PC-3 (cell line): Measurements from ENCODE around the gene HDAC4. TPM values are rescaled to one million over a fixed set of nuclear protein-coding genes. Genes with fewer than 3 reads are reported as not detected.

Experiments used
- ATAC-seq: fragments of 200-7000 bp; cut with Tn5 transposase; 2 replicates; pipeline ENCODE4 v1.9.1; 2020; ENCODE audit warnings: mild to moderate bottlenecking, moderate library complexity
- BruUV-seq: library from RNA; stranded (reverse); fragments of 400-500 nt; replicated peaks from 2 replicates; lab custom pipeline; 2021; lab: Mats Ljungman, UMichigan
- CTCF ChIA-PET: fragments of 300-600 bp; sonication (Branson Sonifier 250); formaldehyde crosslinking; loops from one replicate; lab custom pipeline; 2022; ENCODE audit warnings: antibody characterized with exemption; lab: Charles Lee
- POLR2A ChIA-PET: fragments of 300-600 bp; sonication (Branson Sonifier 250); formaldehyde crosslinking; loops from one replicate; lab custom pipeline; 2022; ENCODE audit warnings: antibody characterized with exemption; ENCODE audit not compliant: unreplicated experiment; lab: Charles Lee
- DNase-seq: peaks from one replicate; pipeline ENCODE4 v3.0.0-alpha.2; 2015
- H2AFZ ChIP-seq: fragments of 300-600 bp; sonication (generic); 2 replicates; pipeline ENCODE4 v1.6.0; 2016; ENCODE audit warnings: antibody characterized with exemption, low read length
- H3F3A ChIP-seq: fragments of 300-600 bp; sonication (generic); one replicate; pipeline ENCODE4 v1.6.0; 2017; ENCODE audit warnings: antibody characterized with exemption, low read length, control low read depth, mild to moderate bottlenecking; ENCODE audit not compliant: unreplicated experiment
- H3K27ac ChIP-seq: fragments of 300-600 bp; sonication (generic); 2 replicates; pipeline ENCODE4 v1.5.1; 2016; ENCODE audit warnings: mild to moderate bottlenecking, low read length
- H3K27me3 ChIP-seq: fragments of 300-600 bp; sonication (generic); 2 replicates; pipeline ENCODE4 v1.6.1; 2016; ENCODE audit warnings: low read length, mixed read lengths
- H3K36me3 ChIP-seq: fragments of 300-600 bp; sonication (generic); 2 replicates; pipeline ENCODE4 v1.6.1; 2016; ENCODE audit warnings: low read depth, mixed run types, low read length, mixed read lengths
- H3K4me1 ChIP-seq: fragments of 300-600 bp; sonication (generic); 2 replicates; pipeline ENCODE4 v1.5.1; 2016; ENCODE audit warnings: low read length; ENCODE audit not compliant: insufficient read depth
- H3K4me2 ChIP-seq: fragments of 300-600 bp; sonication (generic); 2 replicates; pipeline ENCODE4 v1.6.0; 2016; ENCODE audit warnings: low read length
- H3K4me3 ChIP-seq: fragments of 300-600 bp; sonication (generic); 2 replicates; pipeline ENCODE4 v1.5.1; 2016; ENCODE audit warnings: mild to moderate bottlenecking, low read length, mixed read lengths
- H3K79me2 ChIP-seq: fragments of 300-600 bp; sonication (generic); 2 replicates; pipeline ENCODE4 v1.6.1; 2017; ENCODE audit warnings: low read length, mixed read lengths
- H3K9ac ChIP-seq: fragments of 300-600 bp; sonication (generic); 2 replicates; pipeline ENCODE4 v1.6.0; 2016; ENCODE audit warnings: mild to moderate bottlenecking, low read length
- H3K9me2 ChIP-seq: fragments of 300-600 bp; sonication (generic); replicated peaks from 2 replicates; pipeline ENCODE4 v1.6.1; 2016; ENCODE audit warnings: mixed run types, low read length, mixed read lengths
- H3K9me3 ChIP-seq: fragments of 300-600 bp; sonication (generic); 2 replicates; pipeline ENCODE4 v1.6.1; 2016; ENCODE audit warnings: low read length, mixed read lengths
- H4K20me1 ChIP-seq: fragments of 300-600 bp; sonication (generic); 2 replicates; pipeline ENCODE4 v1.6.1; 2016; ENCODE audit warnings: low read length, mixed read lengths
- EZH2 ChIP-seq: fragments of 300-600 bp; sonication (generic); IDR thresholded peaks from one replicate; pipeline ENCODE4 v1.6.1; 2017; ENCODE audit warnings: antibody characterized with exemption, mild to moderate bottlenecking, low read length; ENCODE audit not compliant: unreplicated experiment
- EZH2phosphoT487 ChIP-seq: fragments of 300-600 bp; sonication (generic); IDR thresholded peaks from 2 replicates; pipeline ENCODE4 v1.6.1; 2018; ENCODE audit warnings: mild to moderate bottlenecking, antibody characterized with exemption, low read length, borderline replicate concordance
- intact Hi-C: fragments of 100-400 bp; cut with micrococcal nuclease; formaldehyde crosslinking; loops from 2 replicates; pipeline ENCODE4 v1.9.0; 2023
- total RNA-seq: library from RNA; depleted of rRNA; stranded (reverse); fragments of >200 nt; gene quantifications from 2 replicates; pipeline ENCODE4 v1.2.3, GENCODE V29; 2014
- TF ChIP-seq, protein P1 (sequence below): fragments of 300-600 bp; sonication (generic); conservative IDR thresholded peaks from 2 replicates; pipeline ENCODE4 v1.5.1; 2017; ENCODE audit warnings: antibody characterized with exemption, low read depth, mild to moderate bottlenecking, low read length

HDAC4 gene
- total RNA-seq, 1 experiment from 2014 or later: 8.5 TPM

DNA sequence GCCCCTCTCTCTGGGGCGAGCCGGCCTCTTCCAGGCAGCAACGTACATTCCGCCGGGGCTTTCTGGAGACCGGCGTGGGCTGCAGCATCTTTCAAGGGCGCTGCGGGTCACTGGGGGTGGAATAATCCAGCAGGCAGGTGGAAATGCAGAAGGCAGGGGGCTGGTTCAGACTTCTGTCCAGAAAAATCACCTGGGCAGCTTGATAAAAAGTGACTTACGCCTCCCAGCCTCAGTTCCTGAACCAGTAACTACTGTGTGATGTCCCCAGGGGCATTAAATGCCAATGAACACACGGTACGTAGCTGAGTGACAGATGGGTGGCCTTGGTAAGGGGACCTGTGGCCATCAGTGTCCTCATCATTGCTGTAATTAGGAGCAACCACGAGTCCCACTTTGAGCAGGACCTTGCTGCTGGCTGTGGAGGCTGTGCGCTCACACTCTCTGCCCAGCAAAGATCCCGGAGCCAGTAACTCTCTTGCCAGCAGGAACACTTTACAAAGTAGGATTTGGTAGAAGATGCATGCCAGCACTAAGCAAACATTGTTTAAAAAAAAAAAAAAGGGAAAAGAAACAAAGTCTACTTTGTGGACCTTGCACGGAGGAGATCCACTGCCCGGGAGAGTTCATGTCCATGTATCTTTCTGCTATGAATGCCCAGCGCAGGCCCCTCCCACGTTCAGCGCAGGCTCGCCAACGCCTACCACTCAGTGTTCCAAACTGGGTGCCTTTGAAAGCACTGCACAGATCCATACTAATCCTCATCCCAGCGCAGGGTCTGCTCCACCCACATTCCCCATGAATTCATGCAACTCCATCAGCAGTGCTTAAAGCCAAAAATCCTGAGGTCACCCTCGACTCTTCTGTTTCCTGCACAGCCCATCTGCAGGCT lies 177.3 kb downstream of the HDAC4 start:
- no peak overlapping the region for H3K9ac ChIP-seq
- no peak overlapping the region for H3K27ac ChIP-seq
- H3K79me2 ChIP-seq: no peaks in the 10 kb centered on the region
- H3K9me3 ChIP-seq: no peaks in the 10 kb centered on the region
- intact Hi-C loops: no loop called here
- TF ChIP-seq, protein P1, sequence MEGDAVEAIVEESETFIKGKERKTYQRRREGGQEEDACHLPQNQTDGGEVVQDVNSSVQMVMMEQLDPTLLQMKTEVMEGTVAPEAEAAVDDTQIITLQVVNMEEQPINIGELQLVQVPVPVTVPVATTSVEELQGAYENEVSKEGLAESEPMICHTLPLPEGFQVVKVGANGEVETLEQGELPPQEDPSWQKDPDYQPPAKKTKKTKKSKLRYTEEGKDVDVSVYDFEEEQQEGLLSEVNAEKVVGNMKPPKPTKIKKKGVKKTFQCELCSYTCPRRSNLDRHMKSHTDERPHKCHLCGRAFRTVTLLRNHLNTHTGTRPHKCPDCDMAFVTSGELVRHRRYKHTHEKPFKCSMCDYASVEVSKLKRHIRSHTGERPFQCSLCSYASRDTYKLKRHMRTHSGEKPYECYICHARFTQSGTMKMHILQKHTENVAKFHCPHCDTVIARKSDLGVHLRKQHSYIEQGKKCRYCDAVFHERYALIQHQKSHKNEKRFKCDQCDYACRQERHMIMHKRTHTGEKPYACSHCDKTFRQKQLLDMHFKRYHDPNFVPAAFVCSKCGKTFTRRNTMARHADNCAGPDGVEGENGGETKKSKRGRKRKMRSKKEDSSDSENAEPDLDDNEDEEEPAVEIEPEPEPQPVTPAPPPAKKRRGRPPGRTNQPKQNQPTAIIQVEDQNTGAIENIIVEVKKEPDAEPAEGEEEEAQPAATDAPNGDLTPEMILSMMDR: no peak
- no peak for TF ChIP-seq EZH2phosphoT487
- no peak for TF ChIP-seq EZH2
- H3F3A ChIP-seq: no peaks in the 10 kb centered on the region
- H3K36me3 ChIP-seq: no peaks in the 10 kb centered on the region
- DNase-seq (no peak), ATAC-seq (no peak)
- no peaks in the 10 kb centered on the region for H4K20me1 ChIP-seq
- no peak overlapping the region for H2AFZ ChIP-seq
- H3K27me3 ChIP-seq: no peaks in the 10 kb centered on the region
- no peaks in the 10 kb centered on the region for H3K9me2 ChIP-seq
- no peaks in the 10 kb centered on the region for H3K4me1 ChIP-seq
- no peak overlapping the region for H3K4me2 ChIP-seq
- CTCF ChIA-PET: no interaction called here
- no TSS peak for BruUV-seq
- POLR2A ChIA-PET: no interaction called here
- no peak overlapping the region for H3K4me3 ChIP-seq

DNA sequence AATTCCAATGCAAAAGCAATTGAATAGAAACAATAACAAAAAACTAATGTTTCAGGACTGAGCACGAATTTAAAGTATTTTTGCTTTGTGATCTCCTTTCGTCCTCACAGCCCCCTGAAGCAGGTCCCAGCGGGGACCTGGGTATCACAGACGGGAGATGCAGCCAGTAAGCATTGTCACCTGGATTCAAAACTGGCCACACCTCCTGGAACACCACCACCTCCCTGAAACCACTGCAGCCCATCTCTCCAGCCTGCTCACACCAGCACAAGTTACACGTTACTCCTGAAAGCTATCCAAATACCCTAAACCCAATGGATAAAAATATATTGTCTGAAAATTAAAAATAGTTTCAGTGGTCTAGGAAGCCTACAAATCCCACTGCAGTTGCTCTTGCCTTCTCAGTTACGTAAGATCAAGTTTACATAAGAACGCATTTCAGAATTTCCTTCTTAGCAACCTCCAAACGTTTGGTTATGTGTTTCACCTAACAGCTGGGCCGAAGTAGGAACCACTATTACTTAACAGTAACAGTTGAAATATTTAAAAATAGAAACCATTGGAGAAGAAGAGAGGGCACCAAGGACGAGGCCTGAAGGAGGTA lies 178.0 kb downstream of the HDAC4 start:
- Histone ChIP-seq H4K20me1 (no peaks in the 10 kb centered on the region), H3K9me2 (no peaks in the 10 kb centered on the region), H3K9me3 (no peaks in the 10 kb centered on the region), H2AFZ (no peak overlapping the region), H3K4me2 (no peak overlapping the region), H3K4me1 (no peaks in the 10 kb centered on the region), H3K9ac (no peak overlapping the region), H3K79me2 (no peaks in the 10 kb centered on the region), H3K36me3 (no peaks in the 10 kb centered on the region), H3F3A (no peaks in the 10 kb centered on the region), H3K4me3 (no peak overlapping the region), H3K27me3 (no peaks in the 10 kb centered on the region), H3K27ac (no peak overlapping the region)
- ChIA-PET CTCF (no interaction called here), POLR2A (no interaction called here)
- ATAC-seq (no peak), DNase-seq (no peak)
- TF ChIP-seq, protein P1: no peak
- TF ChIP-seq EZH2 (no peak), EZH2phosphoT487 (no peak)
- BruUV-seq: no TSS peak
- intact Hi-C loops: no loop called here

GRCh38 chr2:239222312-239222660 lies 178.5 kb downstream of the HDAC4 start:
- no peaks in the 10 kb centered on the region for H3K36me3 ChIP-seq
- no peak overlapping the region for H3K27ac ChIP-seq
- H2AFZ ChIP-seq: no peak overlapping the region
- H4K20me1 ChIP-seq: no peaks in the 10 kb centered on the region
- no peak overlapping the region for H3K4me2 ChIP-seq
- H3F3A ChIP-seq: no peaks in the 10 kb centered on the region
- no peaks in the 10 kb centered on the region for H3K9me3 ChIP-seq
- H3K9me2 ChIP-seq: no peaks in the 10 kb centered on the region
- TF ChIP-seq, protein P1: no peak
- TF ChIP-seq EZH2phosphoT487 (no peak), EZH2 (no peak)
- no TSS peak for BruUV-seq
- no peak overlapping the region for H3K9ac ChIP-seq
- ATAC-seq (no peak), DNase-seq (no peak)
- H3K27me3 ChIP-seq: no peaks in the 10 kb centered on the region
- CTCF ChIA-PET: no interaction called here
- H3K4me3 ChIP-seq: no peak overlapping the region
- intact Hi-C loops: no loop called here
- POLR2A ChIA-PET: no interaction called here
- no peaks in the 10 kb centered on the region for H3K4me1 ChIP-seq
- H3K79me2 ChIP-seq: no peaks in the 10 kb centered on the region
